ENCODE data around the gene NME8.
"Not testable (repeated sequence)": the region's sequence is repeated elsewhere in the genome, so short reads cannot be mapped to it uniquely, and the experiment has no call there.

NME8 gene

GRCh38 chr7:37848297-37848696, at the start of gene NME8:
Gene NME8 (plus strand): TSS chr7:37848597. CDS start chr7:37850267, 1,670 bp downstream.
- DNase-seq (ENCODE audit: low read depth in 1 of 2, low spot score in 1 of 2), result no peak

GRCh38 chr7:37806152-37806551, 42.2 kb upstream of the NME8 start:
- DNase-seq (ENCODE audit: low read depth in 1 of 2, low spot score in 1 of 2), result no peak

GRCh38 chr7:37812161-37812580, 36.2 kb upstream of the NME8 start:
- DNase-seq (ENCODE audit: low read depth in 1 of 2, low spot score in 1 of 2), result not testable (repeated sequence)

- DNase-seq (ENCODE audit: low read depth in 1 of 2, low spot score in 1 of 2), result no peak
Observed at GRCh38 chr7:37815671-37816371, 32.6 kb upstream of the NME8 start.

- DNase-seq (ENCODE audit: low read depth in 1 of 2, low spot score in 1 of 2), result no peak
Observed at GRCh38 chr7:37816922-37817590, 31.3 kb upstream of the NME8 start.

GRCh38 chr7:37817591-37817960, 30.8 kb upstream of the NME8 start:
- no peak for DNase-seq (ENCODE audit: low read depth in 1 of 2, low spot score in 1 of 2)

GRCh38 chr7:37817996-37818720, 30.2 kb upstream of the NME8 start:
- no peak for DNase-seq (ENCODE audit: low read depth in 1 of 2, low spot score in 1 of 2)

GRCh38 chr7:37820708-37821468, 27.5 kb upstream of the NME8 start:
- DNase-seq (ENCODE audit: low read depth in 1 of 2, low spot score in 1 of 2), result no peak

GRCh38 chr7:37822946-37823345, 25.5 kb upstream of the NME8 start:
- no peak for DNase-seq (ENCODE audit: low read depth in 1 of 2, low spot score in 1 of 2)

GRCh38 chr7:37823557-37823956, 24.8 kb upstream of the NME8 start:
- DNase-seq (ENCODE audit: low read depth in 1 of 2, low spot score in 1 of 2), result no peak

GRCh38 chr7:37825038-37825437, 23.4 kb upstream of the NME8 start:
- DNase-seq (ENCODE audit: low read depth in 1 of 2, low spot score in 1 of 2), result no peak

- DNase-seq (ENCODE audit: low read depth in 1 of 2, low spot score in 1 of 2), result no peak
Observed at GRCh38 chr7:37826825-37827224, 21.6 kb upstream of the NME8 start.

GRCh38 chr7:37831244-37831643, 17.2 kb upstream of the NME8 start:
- no peak for DNase-seq (ENCODE audit: low read depth in 1 of 2, low spot score in 1 of 2)

GRCh38 chr7:37832194-37832593, 16.2 kb upstream of the NME8 start:
- no peak for DNase-seq (ENCODE audit: low read depth in 1 of 2, low spot score in 1 of 2)

GRCh38 chr7:37833107-37833817, 15.1 kb upstream of the NME8 start:
- DNase-seq (ENCODE audit: low read depth in 1 of 2, low spot score in 1 of 2), result peak; percentile 6 to 17

GRCh38 chr7:37833818-37834146, 14.6 kb upstream of the NME8 start:
- no peak for DNase-seq (ENCODE audit: low read depth in 1 of 2, low spot score in 1 of 2)

- no peak for DNase-seq (ENCODE audit: low read depth in 1 of 2, low spot score in 1 of 2)
Observed at GRCh38 chr7:37853468-37853867, 5.1 kb downstream of the NME8 start.

- no peak for DNase-seq (ENCODE audit: low read depth in 1 of 2, low spot score in 1 of 2)
Observed at GRCh38 chr7:37882086-37882485, 33.7 kb downstream of the NME8 start.

- no peak for DNase-seq (ENCODE audit: low read depth in 1 of 2, low spot score in 1 of 2)
Observed at GRCh38 chr7:37893359-37893758, 45.0 kb downstream of the NME8 start.

- DNase-seq (ENCODE audit: low read depth in 1 of 2, low spot score in 1 of 2), result no peak
Observed at GRCh38 chr7:37894671-37895070, 46.3 kb downstream of the NME8 start.

GRCh38 chr7:37899712-37900247, 51.4 kb downstream of the NME8 start:
- no peak for DNase-seq (ENCODE audit: low read depth in 1 of 2, low spot score in 1 of 2)
